Liver (tissue), 9 donors: Measurements from ENCODE around the gene ZNF771. TPM values are rescaled to one million over a fixed set of nuclear protein-coding genes. Genes with fewer than 3 reads are reported as not detected.

Experiments
- DNase-seq: peaks from one replicate; pipeline ENCODE4 v3.0.0-alpha.2; 2017; ENCODE audit warnings: low spot score
- H3K27ac ChIP-seq, 2 donors: one replicate each; pipeline ENCODE4 v1.7.0; 2013; ENCODE audit warnings: inconsistent platforms in 2 of 2, low read length in 2 of 2, control low read depth in 1 of 2, low read depth in 1 of 2, mild to moderate bottlenecking in 1 of 2
- H3K27me3 ChIP-seq, 4 donors: one replicate each; pipeline versions ENCODE4 v1.6.1 to v1.7.0; 2013; ENCODE audit warnings: low read length in 3 of 4, inconsistent platforms in 1 of 4, mild to moderate bottlenecking in 1 of 4, moderate library complexity in 1 of 4; ENCODE audit not compliant: control insufficient read depth in 4 of 4, insufficient read depth in 4 of 4
- H3K36me3 ChIP-seq, 4 donors: one replicate each; pipeline versions ENCODE4 v1.6.1 to v1.7.0; 2013; ENCODE audit warnings: low read length in 3 of 4, mild to moderate bottlenecking in 3 of 4, low read depth in 1 of 4, moderate library complexity in 1 of 4; ENCODE audit not compliant: control insufficient read depth in 4 of 4, insufficient read depth in 3 of 4
- H3K4me1 ChIP-seq, 4 donors: one replicate each; pipeline versions ENCODE4 v1.6.1 to v1.7.0; 2013; ENCODE audit warnings: low read length in 3 of 4, mild to moderate bottlenecking in 3 of 4, moderate library complexity in 1 of 4; ENCODE audit not compliant: control insufficient read depth in 4 of 4, insufficient read depth in 4 of 4
- H3K4me3 ChIP-seq, 3 donors: one replicate each; pipeline versions ENCODE4 v1.6.1 to v1.7.0; 2013; ENCODE audit warnings: low read length in 3 of 3, control low read depth in 1 of 3, low read depth in 1 of 3, mild to moderate bottlenecking in 1 of 3
- H3K9ac ChIP-seq, 2 donors: one replicate each; pipeline ENCODE4 v1.7.0; 2013; ENCODE audit warnings: low read length in 2 of 2, mild to moderate bottlenecking in 2 of 2, moderate library complexity in 2 of 2, control low read depth in 1 of 2, low read depth in 1 of 2
- H3K9me3 ChIP-seq, 4 donors: one replicate each; pipeline versions ENCODE4 v1.6.1 to v1.7.0; 2013; ENCODE audit warnings: low read length in 3 of 4; ENCODE audit not compliant: control insufficient read depth in 4 of 4
- ATF3 ChIP-seq: IDR thresholded peaks from 2 replicates; pipeline ENCODE4 v1.6.1; 2016; ENCODE audit warnings: antibody characterized with exemption
- CTCF ChIP-seq: fragments of 150-350 bp; IDR thresholded peaks from 2 replicates; pipeline ENCODE4 v1.5.1; 2017; ENCODE audit warnings: improper control_type of control experiment, low read depth, low read length; ENCODE audit not compliant: missing input control
- EGR1 ChIP-seq, 2 donors: IDR thresholded peaks; 2 replicates each; pipeline ENCODE4 v1.6.1; 2016 to 2018; ENCODE audit warnings: antibody characterized with exemption in 2 of 2, low read depth in 2 of 2
- FOXA1 ChIP-seq: IDR thresholded peaks from 2 replicates; pipeline ENCODE4 v1.6.1; 2016; ENCODE audit warnings: antibody characterized with exemption
- FOXA2 ChIP-seq: IDR thresholded peaks from 2 replicates; pipeline ENCODE4 v1.6.1; 2016; ENCODE audit warnings: antibody characterized with exemption
- GABPA ChIP-seq, 2 donors: IDR thresholded peaks in 1 of 2; conservative IDR thresholded peaks in 1 of 2; 2 replicates each; pipeline ENCODE4 v1.6.1; 2016; ENCODE audit warnings: antibody characterized with exemption in 2 of 2, mild to moderate bottlenecking in 1 of 2, moderate library complexity in 1 of 2
- HNF4A ChIP-seq, 2 donors: conservative IDR thresholded peaks; 2 replicates each; pipeline ENCODE4 v1.6.1; 2016; ENCODE audit warnings: antibody characterized with exemption in 2 of 2, mild to moderate bottlenecking in 2 of 2
- HNF4G ChIP-seq: IDR thresholded peaks from 2 replicates; pipeline ENCODE4 v1.6.1; 2016; ENCODE audit warnings: antibody characterized with exemption
- JUND ChIP-seq, 2 donors: IDR thresholded peaks; 2 replicates each; pipeline ENCODE4 v1.6.1; 2016; ENCODE audit warnings: antibody characterized with exemption in 2 of 2
- MAX ChIP-seq: IDR thresholded peaks from 2 replicates; pipeline ENCODE4 v1.6.1; 2016; ENCODE audit warnings: antibody characterized with exemption
- NR2F2 ChIP-seq: IDR thresholded peaks from 2 replicates; pipeline ENCODE4 v1.6.1; 2016; ENCODE audit warnings: antibody characterized with exemption
- RAD21 ChIP-seq, 2 donors: IDR thresholded peaks; 2 replicates each; pipeline ENCODE4 v1.6.1; 2016; ENCODE audit warnings: antibody characterized with exemption in 2 of 2, mild to moderate bottlenecking in 2 of 2
- REST ChIP-seq: IDR thresholded peaks from 2 replicates; pipeline ENCODE4 v1.6.1; 2016; ENCODE audit warnings: antibody characterized with exemption, mild to moderate bottlenecking
- SP1 ChIP-seq: IDR thresholded peaks from 2 replicates; pipeline ENCODE4 v1.6.1; 2018; ENCODE audit warnings: antibody characterized with exemption, mild to moderate bottlenecking
- TAF1 ChIP-seq: conservative IDR thresholded peaks from 2 replicates; pipeline ENCODE4 v1.6.1; 2016; ENCODE audit warnings: antibody characterized with exemption, mild to moderate bottlenecking
- YY1 ChIP-seq: IDR thresholded peaks from 2 replicates; pipeline ENCODE4 v1.6.1; 2016; ENCODE audit warnings: antibody characterized with exemption, mild to moderate bottlenecking
- ZBTB33 ChIP-seq: IDR thresholded peaks from 2 replicates; pipeline ENCODE4 v1.6.1; 2016; ENCODE audit warnings: antibody characterized with exemption
- WGBS: extraction: QIAGEN DNeasy Blood & Tissue Kit; methylation state at CpG from one replicate; pipeline ENCODE4 v1.1.7; 2013; 5-methylcytosine and 5-hydroxymethylcytosine counted together
- polyA plus RNA-seq, 2 donors: library from polyadenylated mRNA; stranded (reverse) in 1 of 2; unstranded in 1 of 2; fragments of 200-250 nt in 1 of 2; fragments of >200 nt in 1 of 2; fragmentation: Nextera tagmentation in 1 of 2; extraction: Ambion mirVana in 1 of 2; gene quantifications; one replicate each; pipeline versions ENCODE4 v1.2.1 to v1.2.3, GENCODE V29; 2013 to 2015
- total RNA-seq, 2 donors: library from RNA; depleted of rRNA; stranded (reverse); fragments of >200 nt; gene quantifications; one replicate each; pipeline ENCODE4 v1.2.3, GENCODE V29; 2014
- donor health status: healthy.
- donor health status: healthy.
- donor health status: healthy.
- donor health status: healthy.
- donor health status: healthy.

ZNF771 gene
- total and polyA plus RNA-seq, 4 donors, result 2.6 to 8.0 (median 5.2) TPM

- TF ChIP-seq CTCF, result no peak
- no peak for TF ChIP-seq FOXA1
- TF ChIP-seq HNF4A (conservative IDR thresholded peaks at IDR 0.05), result no peak
- TF ChIP-seq ATF3, result no peak
- TF ChIP-seq REST, result no peak
- TF ChIP-seq SP1, result no peak
- no peak for TF ChIP-seq GABPA (IDR thresholded peaks at IDR 0.05 in 1 of 2, conservative IDR thresholded peaks at IDR 0.05 in 1 of 2)
- no peak for TF ChIP-seq HNF4G
- TF ChIP-seq YY1, result no peak
- TF ChIP-seq FOXA2, result no peak
- TF ChIP-seq EGR1 (IDR thresholded peaks at IDR 0.05; ENCODE audit: low read depth in 2 of 2), result no peak
- TF ChIP-seq JUND (IDR thresholded peaks at IDR 0.05), result no peak
- no peak for TF ChIP-seq NR2F2
- no peak for TF ChIP-seq MAX
- TF ChIP-seq RAD21 (IDR thresholded peaks at IDR 0.05), result no peak
- no peak for TF ChIP-seq ZBTB33
- no peak for TF ChIP-seq TAF1
- Histone ChIP-seq H3K27me3 (no peaks in the 10 kb centered on the region), H3K36me3 (peaks cover 4 to 26% (median 12%) of the 10 kb centered on the region in 4 donors), H3K9me3 (no peaks in the 10 kb centered on the region), H3K4me3 (no peak overlapping the region), H3K27ac (no peak overlapping the region), H3K4me1 (peaks cover 6 to 39% (median 32%) of the 10 kb centered on the region in 4 donors), H3K9ac (no peak overlapping the region)
- 95% methylated on average over 9 of the region's 9 CpGs for WGBS
- DNase-seq, result no peak
Measured at GRCh38 chr16:30358577-30358936, 48.8 kb upstream of the ZNF771 start.
